Measurements from ENCODE around the gene C6orf47. TPM values are rescaled to one million over a fixed set of nuclear protein-coding genes. Genes with fewer than 3 reads are reported as not detected.

The C6orf47 gene
- total and polyA plus RNA-seq, 2 of the 8 experiments (the other 6 are each of a cell fraction or from before 2014, with no cell fraction given), result 4.7 to 14.6 TPM

- H2BK12ac ChIP-seq (ENCODE audit: low read depth, low read length), result no peak overlapping the region
- no peak overlapping the region for H2BK20ac ChIP-seq (ENCODE audit: low read length)
- ChIA-PET CTCF (ENCODE audit: partially characterized antibody) (interaction anchor here (0.6 to 2.6 kb wide), 11 partner anchors 12 to 245 kb away, joined by 3 to 12 read pairs (median 4); partner anchors contain the start of genes DDAH2 and GPANK1), POLR2A (ENCODE audit: partially characterized antibody) (interaction anchor here (1.0 to 2.1 kb wide), 7 partner anchors 11 to 150 kb away, joined by 3 to 14 read pairs (median 4); partner anchors contain the start of genes BAG6, GPANK1 and HSPA1B)
- H3K27me3 ChIP-seq (replicated peaks in 1 of 4; ENCODE audit: control insufficient read depth in 3 of 4, extremely low read depth in 1 of 4, insufficient read depth in 3 of 4, low read length in 3 of 4), result peaks cover 3 to 13% (median 12%) of the 10 kb centered on the region in 4 experiments; a peak in 6 of 7 replicates
- TF ChIP-seq BCL11A (IDR thresholded peaks at IDR 0.05; ENCODE audit: low read depth in 2 of 2, low read length in 2 of 2) (no peak), BACH1 (IDR thresholded peaks at IDR 0.05; ENCODE audit: low read length) (no peak), SP1 (IDR thresholded peaks at IDR 0.05; ENCODE audit: low read depth, low read length) (no peak), KDM5A (IDR thresholded peaks at IDR 0.05; ENCODE audit: low read length) (no peak)
- no peak overlapping the region for H3K14ac ChIP-seq (ENCODE audit: insufficient read length)
- no peak overlapping the region for H3K23ac ChIP-seq (ENCODE audit: insufficient read length)
- no peak overlapping the region for H4K5ac ChIP-seq (ENCODE audit: insufficient read length, low read depth, low read length)
- H4K8ac ChIP-seq (ENCODE audit: extremely low read depth, insufficient read depth, low read length), result no peak overlapping the region
- H3K18ac ChIP-seq (ENCODE audit: extremely low read depth, low read length), result no peak overlapping the region
- no peaks in the 10 kb centered on the region for H3K79me1 ChIP-seq (ENCODE audit: low read depth, low read length)
- H4K20me1 ChIP-seq (replicated peaks in 1 of 2; ENCODE audit: control insufficient read depth in 1 of 2, insufficient read depth in 2 of 2, low read length in 2 of 2), result no peaks in the 10 kb centered on the region
- H3K79me2 ChIP-seq (ENCODE audit: control insufficient read depth in 1 of 2, insufficient read depth in 2 of 2, low read length in 2 of 2), result no peaks in the 10 kb centered on the region
- no peak overlapping the region for H2BK120ac ChIP-seq (replicated peaks; ENCODE audit: low read depth, low read length)
- no peaks in the 10 kb centered on the region for H3K36me3 ChIP-seq (ENCODE audit: control insufficient read depth in 2 of 4, insufficient read depth in 4 of 4, low read length in 3 of 4)
- no peak overlapping the region for H3K4me3 ChIP-seq (ENCODE audit: extremely low read depth in 1 of 4, insufficient read depth in 2 of 4, low read depth in 3 of 4, low read length in 4 of 4)
- DNase-seq (ENCODE audit: low read depth in 1 of 2, low spot score in 2 of 2) (no peak), FAIRE-seq (no peak)
- H3K4me1 ChIP-seq (replicated peaks in 1 of 4; ENCODE audit: control insufficient read depth in 3 of 4, insufficient read depth in 4 of 4, low read length in 3 of 4), result peaks cover 0 to 7% (median 2%) of the 10 kb centered on the region in 4 experiments; a peak in 4 of 7 replicates
- no peak overlapping the region for H2AFZ ChIP-seq (ENCODE audit: low read length)
- no peak overlapping the region for H3K4ac ChIP-seq (replicated peaks; ENCODE audit: insufficient read length, low read depth, low read length)
- H3K27ac ChIP-seq (ENCODE audit: low read depth, low read length), result no peak overlapping the region
- H2AK5ac ChIP-seq (ENCODE audit: low read depth, low read length), result no peak overlapping the region
- no peak overlapping the region for H3K9ac ChIP-seq (replicated peaks in 1 of 4; ENCODE audit: extremely low read depth in 1 of 4, low read depth in 3 of 4, low read length in 3 of 4)
- H2BK15ac ChIP-seq (ENCODE audit: low read length), result no peak overlapping the region
- no peak overlapping the region for H4K91ac ChIP-seq (replicated peaks; ENCODE audit: insufficient read length, low read length)
- 90% methylated on average over 8 of the region's 8 CpGs; no CpG with 5 or more reads in 1 of the 2 experiments for WGBS, 2 experiments (ENCODE audit: extremely low coverage in 1 of 2, insufficient coverage in 1 of 2, insufficient read length in 1 of 2, insufficient replicate concordance in 2 of 2, low coverage in 1 of 2, low lambda C conversion rate in 2 of 2, missing lambda C conversion rate in 1 of 2)
- no peak overlapping the region for H3K4me2 ChIP-seq (ENCODE audit: insufficient read depth in 1 of 2, low read depth in 2 of 2, low read length in 2 of 2)
- no peak overlapping the region for H2BK5ac ChIP-seq (ENCODE audit: low read depth, low read length)
- peaks cover 9% of the 10 kb centered on the region; the same call in 1 of the 2 replicates for H3K23me2 ChIP-seq (ENCODE audit: low read depth, low read length)
- H3K56ac ChIP-seq (replicated peaks; ENCODE audit: insufficient read length, low read depth, low read length), result no peak overlapping the region
- H3K9me3 ChIP-seq (ENCODE audit: insufficient read depth in 2 of 2, low read depth in 1 of 2, low read length in 1 of 2), result no peaks in the 10 kb centered on the region
These were observed 17.4 kb upstream of the C6orf47 start for GRCh38 chr6:31677955-31678354.
